ENCODE results near the gene CORO1C.
"Not testable (repeated sequence)": the region's sequence is repeated elsewhere in the genome, so short reads cannot be mapped to it uniquely, and the experiment has no call there.

Gene CORO1C

DNA sequence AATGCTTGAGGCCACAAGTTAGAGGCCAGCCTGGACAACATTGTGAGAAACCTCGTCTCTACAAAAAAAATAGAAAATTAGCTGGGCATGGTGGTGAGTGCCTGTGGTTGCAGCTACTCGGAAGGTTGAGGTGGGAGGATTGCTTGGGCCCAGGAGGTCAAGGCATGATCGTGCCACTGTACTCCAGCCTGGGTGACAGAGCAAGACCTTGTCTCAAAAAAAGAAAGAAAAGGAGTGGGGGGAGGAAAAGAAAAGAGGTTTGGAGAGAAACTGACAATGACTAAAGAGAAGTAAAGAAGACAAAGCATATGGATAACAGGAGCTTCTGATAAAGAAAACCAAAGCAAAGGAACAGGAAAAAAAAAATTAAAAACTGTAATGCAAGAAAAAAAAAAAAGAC lies 60.2 kb downstream of the CORO1C start:
- DNase-seq: no peak

GRCh38 chr12:108670066-108670631 lies 61.2 kb downstream of the CORO1C start:
- no peak for DNase-seq

- no peak for DNase-seq
Measured at GRCh38 chr12:108668542-108668941, 62.8 kb downstream of the CORO1C start.

GRCh38 chr12:108668063-108668462 lies 63.3 kb downstream of the CORO1C start:
- no peak for DNase-seq

GRCh38 chr12:108667349-108667748 lies 64.0 kb downstream of the CORO1C start:
- peak; percentile 70 for DNase-seq

DNA sequence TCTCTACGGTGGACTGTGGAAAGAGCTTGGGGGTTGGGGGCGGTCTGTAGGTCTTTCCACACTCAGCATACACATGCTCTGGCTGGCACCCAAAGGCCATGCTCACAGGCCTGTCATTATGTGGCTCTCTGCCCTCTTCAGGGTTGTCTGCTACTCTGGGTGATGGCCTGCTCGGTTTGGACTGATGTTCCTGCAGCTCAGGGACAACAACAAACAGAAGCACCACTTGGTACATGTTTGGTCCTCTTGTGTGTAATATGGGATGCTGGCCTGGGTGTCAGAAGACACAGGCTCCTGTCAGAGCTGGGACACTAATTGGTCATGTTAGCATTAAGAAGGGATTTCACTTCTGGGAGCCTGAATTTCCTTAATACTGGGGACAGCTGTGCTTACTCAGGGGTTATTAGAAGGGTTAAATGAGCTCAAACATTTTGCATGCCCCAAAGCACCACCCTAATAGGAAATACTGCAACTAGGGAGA lies 64.9 kb downstream of the CORO1C start:
- no peak for DNase-seq

GRCh38 chr12:108665608-108666202 lies 65.6 kb downstream of the CORO1C start:
- no peak for DNase-seq

DNA sequence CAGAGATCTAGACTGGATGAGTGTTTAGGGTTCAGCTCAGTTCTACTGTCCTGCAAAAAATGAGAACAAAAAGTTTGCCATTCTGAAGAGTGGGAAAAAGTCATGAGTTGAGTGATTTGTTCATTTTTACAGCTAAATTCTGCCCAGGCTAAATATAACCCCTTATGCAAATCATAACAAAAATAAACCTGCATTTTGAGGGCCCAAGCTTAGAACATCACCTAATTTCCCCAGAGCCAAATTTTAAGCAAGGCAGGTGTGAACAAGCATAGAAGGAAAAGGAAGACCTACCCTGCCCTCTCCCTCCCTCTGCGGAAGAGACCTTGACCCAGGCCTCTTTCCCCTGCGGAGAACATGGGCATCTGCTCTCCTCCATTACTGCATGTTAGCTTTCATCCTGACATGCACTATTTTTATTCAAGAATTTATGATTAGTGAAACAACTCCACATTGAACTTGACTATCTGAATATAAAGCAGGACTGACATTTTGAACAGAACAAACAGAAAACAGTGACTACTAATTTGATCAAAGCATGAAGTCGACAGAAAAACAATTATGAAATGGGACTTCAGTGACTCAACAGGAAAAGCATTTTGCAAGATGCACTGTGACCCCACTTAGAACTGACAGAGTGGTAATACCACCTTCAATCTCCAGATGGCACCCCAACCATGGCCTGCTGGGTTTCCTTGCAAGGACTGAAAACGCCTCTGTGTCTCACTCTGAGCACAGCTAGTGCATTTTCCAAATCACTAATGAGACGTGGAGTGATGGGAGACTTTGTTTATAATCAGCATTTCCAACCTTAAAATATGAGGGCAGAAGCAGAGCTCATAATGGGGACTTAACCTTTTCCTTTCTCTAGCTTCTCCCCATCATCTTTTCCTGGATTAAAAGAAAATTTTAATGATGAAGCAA lies 66.7 kb downstream of the CORO1C start:
- DNase-seq: peak; percentile 95

- no peak for DNase-seq
Measured at GRCh38 chr12:108663324-108664015, 67.8 kb downstream of the CORO1C start.

DNA sequence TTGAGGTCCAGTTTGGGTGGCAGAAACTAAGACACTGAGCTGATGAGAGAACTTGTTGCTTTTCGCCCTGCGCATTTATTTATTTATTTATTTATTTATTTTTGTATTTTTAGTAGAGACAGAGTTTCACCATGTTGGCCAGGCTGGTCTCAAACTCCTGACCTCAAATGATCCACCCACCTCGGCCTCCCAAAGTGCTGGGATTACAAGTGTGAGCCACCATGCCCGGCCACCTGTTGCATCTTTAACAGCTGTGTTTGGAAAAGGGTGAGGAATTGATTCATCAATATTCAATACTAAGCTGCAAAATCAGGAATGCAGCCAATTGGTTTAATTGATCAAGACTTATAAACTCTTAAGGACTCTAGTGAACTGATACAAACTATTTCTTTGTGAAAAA lies 73.2 kb downstream of the CORO1C start:
- DNase-seq: not testable (repeated sequence)

- DNase-seq: no peak
Measured at GRCh38 chr12:108657130-108657745, 74.1 kb downstream of the CORO1C start.

DNA sequence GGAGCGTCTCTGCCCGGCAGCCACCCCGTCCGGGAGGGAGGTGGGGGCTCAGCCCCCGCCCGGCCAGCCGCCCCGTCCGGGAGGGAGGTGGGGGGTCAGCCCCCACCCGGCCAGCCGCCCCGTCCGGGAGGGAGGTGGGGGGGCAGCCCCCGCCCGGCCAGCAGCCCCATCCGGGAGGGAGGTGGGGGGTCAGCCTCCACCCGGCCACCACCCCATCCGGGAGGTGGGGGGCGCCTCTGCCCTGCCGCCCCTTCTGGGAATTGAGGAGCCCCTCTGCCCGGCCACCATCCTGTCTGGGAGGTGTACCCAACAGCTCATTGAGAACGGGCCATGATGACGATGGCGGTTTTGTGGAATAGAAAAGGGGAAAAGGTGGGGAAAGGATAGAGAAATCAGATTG lies 75.1 kb downstream of the CORO1C start:
- DNase-seq: not testable (repeated sequence)

- DNase-seq: not testable (repeated sequence)
Measured at GRCh38 chr12:108655812-108656175, 75.5 kb downstream of the CORO1C start.

GRCh38 chr12:108654622-108655021 lies 76.7 kb downstream of the CORO1C start:
- DNase-seq: not testable (repeated sequence)

DNA sequence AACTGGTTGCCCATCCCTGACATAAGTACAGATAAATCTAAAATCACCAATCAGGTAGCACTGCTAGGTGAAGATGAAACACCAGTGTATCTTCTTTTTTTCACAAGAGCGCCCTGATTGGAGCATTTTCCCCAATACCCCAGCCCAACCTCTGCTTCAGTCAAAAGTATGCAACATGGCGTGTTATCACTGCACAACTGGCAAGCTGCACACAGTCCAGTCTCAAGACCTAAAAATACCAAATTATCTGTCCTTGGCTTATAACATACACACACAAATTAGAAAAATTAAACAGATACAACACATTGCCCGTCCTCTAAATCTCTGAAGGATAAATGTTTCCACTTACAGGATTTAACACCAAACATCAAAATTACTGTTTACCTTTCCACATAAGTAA lies 77.4 kb downstream of the CORO1C start:
- no peak for DNase-seq

GRCh38 chr12:108653082-108653516 lies 78.2 kb downstream of the CORO1C start:
- no peak for DNase-seq

DNA sequence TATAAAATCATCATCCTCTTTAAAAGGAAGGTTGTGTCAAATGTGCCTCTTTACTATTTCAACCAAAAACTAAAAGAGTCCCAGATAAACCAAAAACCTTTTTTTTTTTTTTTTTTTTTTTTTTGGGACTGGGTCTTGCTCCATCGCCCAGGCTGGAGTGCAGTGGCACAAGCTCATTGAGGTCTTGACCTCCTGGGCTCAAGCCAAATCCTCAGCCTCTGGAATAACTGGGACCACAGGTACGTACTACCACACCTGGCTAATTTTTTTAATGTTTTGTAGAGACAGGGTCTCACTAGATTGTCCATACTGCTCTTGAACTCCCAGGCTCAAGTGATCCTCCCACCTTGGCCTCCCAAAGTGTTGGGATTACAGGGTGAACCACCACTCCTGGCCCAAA lies 81.2 kb downstream of the CORO1C start:
- no peak for DNase-seq

DNA sequence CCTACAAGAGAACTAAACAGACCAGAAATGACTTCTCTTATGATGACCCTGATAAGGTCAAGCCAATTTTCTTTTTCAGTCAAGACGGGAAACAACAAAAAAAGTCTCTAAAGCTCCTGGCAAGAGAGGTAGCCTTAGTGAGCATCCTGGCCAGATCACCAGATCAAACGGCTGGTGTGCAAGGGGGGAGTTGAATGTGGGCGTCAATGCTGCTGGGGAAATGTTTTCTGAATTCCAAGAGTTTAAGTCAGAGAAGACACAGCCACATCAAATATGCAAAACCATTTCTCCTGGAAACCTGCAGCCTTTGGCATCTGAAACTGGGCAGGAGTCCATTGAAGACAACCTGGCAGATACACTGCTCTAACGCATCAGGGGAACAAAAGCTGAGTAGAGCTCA lies 81.6 kb downstream of the CORO1C start:
- no peak for DNase-seq

- DNase-seq: no peak
Measured at GRCh38 chr12:108649126-108649525, 82.2 kb downstream of the CORO1C start.

- no peak for DNase-seq
Measured at GRCh38 chr12:108648371-108648770, 82.9 kb downstream of the CORO1C start.

DNA sequence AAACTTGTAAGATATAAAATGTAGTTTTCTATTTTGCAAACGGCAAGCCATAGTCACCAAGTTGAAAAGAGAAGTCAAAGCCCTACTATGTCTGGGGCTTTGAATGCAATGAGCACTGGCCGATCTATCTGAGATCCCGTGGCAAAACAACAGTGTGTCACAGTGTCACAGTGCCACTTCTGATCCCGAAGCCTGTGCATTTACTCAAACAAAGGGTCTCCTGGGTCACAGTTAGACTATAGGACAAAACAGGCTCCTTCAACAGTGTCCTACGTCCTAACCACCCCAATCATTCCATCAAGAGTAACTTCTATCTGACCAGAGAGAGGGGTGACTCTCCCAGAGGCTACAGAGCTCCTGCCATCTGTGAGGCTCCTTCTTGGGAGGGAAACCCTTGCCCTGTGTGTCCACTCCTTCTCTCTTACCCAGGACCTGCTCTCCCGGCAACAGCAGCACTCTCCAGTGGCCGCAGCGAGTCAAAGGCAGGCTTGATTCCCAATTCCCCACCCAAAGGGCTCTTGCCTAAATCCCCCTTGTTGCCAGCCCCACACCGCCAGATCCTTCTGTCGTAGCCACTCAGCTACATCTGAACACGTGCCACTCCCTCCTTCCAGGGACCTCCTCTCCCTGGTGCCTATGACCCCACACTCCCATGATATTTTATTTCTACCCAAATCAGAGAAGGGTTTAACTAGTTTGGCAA lies 83.6 kb downstream of the CORO1C start:
- no peak for DNase-seq
